Measurements from ENCODE around the gene SBF1. TPM values are rescaled to one million over a fixed set of nuclear protein-coding genes. Genes with fewer than 3 reads are reported as not detected.

The SBF1 gene
- total RNA-seq, 1 experiment from 2014 or later, result 82.1 TPM

DNA sequence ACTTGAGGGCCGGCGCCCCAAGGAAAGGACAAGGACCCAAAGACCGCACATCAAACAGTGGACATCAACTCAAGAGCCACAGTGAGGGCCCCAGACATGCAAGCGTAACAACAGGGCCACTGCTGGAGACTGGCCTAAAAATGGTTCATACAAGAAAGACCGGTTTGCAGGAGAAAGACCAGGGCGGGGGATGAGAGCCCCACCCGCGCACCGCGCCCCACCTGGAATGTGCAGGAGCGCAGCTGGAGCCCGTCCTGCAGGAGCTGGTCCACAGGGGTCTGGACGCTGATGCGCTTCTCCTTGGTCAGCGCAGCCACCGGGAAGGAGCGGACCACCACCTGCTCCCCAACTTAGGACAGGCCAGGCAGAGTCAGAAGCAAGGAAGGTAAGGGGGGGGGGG, 13.9 kb downstream of the SBF1 start:
- intact Hi-C loops (cut with micrococcal nuclease), result no loop called here
- ChIA-PET CTCF (interaction anchor here (0.6 to 1.0 kb wide), 3 partner anchors 8 to 37 kb away, joined by 3 to 4 read pairs (median 3); no protein-coding TSS in a partner anchor), POLR2A (interaction anchor here (0.6 kb wide), 1 partner anchor 16 kb away, joined by 3 read pairs; no protein-coding TSS in a partner anchor)
- Mint-ChIP-seq H3K4me1 (ENCODE audit: insufficient read depth, unreplicated experiment) (no peaks in the 10 kb centered on the region), H3K4me3 (ENCODE audit: unreplicated experiment) (no peak overlapping the region), H3K27ac (ENCODE audit: low read depth, unreplicated experiment) (no peak overlapping the region), H3K36me3 (ENCODE audit: insufficient read depth, unreplicated experiment) (peaks cover 45% of the 10 kb centered on the region), H3K27me3 (ENCODE audit: insufficient read depth, unreplicated experiment) (no peaks in the 10 kb centered on the region), H3K9me3 (ENCODE audit: unreplicated experiment) (no peaks in the 10 kb centered on the region)
- TF ChIP-seq, protein P1, sequence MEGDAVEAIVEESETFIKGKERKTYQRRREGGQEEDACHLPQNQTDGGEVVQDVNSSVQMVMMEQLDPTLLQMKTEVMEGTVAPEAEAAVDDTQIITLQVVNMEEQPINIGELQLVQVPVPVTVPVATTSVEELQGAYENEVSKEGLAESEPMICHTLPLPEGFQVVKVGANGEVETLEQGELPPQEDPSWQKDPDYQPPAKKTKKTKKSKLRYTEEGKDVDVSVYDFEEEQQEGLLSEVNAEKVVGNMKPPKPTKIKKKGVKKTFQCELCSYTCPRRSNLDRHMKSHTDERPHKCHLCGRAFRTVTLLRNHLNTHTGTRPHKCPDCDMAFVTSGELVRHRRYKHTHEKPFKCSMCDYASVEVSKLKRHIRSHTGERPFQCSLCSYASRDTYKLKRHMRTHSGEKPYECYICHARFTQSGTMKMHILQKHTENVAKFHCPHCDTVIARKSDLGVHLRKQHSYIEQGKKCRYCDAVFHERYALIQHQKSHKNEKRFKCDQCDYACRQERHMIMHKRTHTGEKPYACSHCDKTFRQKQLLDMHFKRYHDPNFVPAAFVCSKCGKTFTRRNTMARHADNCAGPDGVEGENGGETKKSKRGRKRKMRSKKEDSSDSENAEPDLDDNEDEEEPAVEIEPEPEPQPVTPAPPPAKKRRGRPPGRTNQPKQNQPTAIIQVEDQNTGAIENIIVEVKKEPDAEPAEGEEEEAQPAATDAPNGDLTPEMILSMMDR (IDR thresholded peaks at IDR 0.05; ENCODE audit: unreplicated experiment), result no peak
- BruUV-seq (replicated peaks), result no TSS peak
- no peak for DNase-seq (ENCODE audit: unreplicated experiment)

DNA sequence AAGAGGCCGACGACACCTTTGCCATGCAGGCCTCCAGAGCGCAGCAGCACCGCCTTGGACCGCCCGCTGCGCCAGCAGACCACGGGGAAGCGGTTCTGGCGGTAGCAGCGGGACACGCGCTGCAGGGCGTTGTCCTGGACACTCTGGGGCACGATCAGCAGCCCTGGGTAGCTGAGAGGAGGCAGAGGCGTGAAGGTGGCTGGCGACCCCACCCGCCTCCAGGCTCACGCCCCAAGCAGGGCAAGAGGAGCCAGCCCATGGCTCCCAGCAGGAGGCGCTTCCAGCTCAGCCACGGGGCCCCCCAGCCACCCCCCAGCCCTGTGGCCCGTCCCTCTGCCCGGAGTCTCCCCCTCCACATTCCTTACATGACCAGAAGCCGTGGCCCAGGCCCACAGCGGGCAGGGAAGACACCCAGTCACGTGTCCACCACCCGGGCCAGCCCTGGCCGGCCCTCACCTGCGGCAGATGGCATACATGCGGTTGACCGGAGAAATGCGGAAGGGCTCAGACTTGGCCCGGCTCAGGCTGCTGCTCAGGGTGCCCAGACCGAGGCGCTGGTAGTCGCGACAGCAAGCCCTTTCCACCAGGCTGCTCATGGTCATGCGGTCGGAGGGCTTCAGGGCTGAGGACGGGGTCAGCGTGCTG, 15.2 kb downstream of the SBF1 start:
- Mint-ChIP-seq H3K4me1 (ENCODE audit: insufficient read depth, unreplicated experiment) (no peaks in the 10 kb centered on the region), H3K27me3 (ENCODE audit: insufficient read depth, unreplicated experiment) (no peaks in the 10 kb centered on the region)
- TF ChIP-seq, protein P1 (IDR thresholded peaks at IDR 0.05; ENCODE audit: unreplicated experiment), result no peak

DNA sequence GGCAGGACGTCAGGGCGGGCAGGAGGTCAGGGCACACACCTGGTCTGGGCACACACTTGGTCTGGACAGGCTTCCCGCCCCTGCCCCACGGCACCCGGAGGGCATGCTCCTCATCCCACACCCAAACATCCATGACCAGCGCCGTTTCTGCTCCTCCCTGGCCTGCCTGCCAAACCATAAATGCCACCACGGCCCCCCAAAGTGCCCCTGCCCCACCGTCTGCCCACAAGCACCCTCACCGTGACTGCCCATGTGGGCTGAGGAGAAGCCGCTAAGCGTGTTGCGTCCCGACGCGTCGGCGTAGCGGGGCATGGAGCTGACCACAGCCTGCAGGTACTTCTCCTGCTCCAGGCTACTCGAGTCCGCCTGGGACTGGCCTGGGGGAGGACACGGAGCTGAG, 15.8 kb downstream of the SBF1 start:
- ChIA-PET CTCF (interaction anchor here (0.6 to 1.2 kb wide), 4 partner anchors 10 to 162 kb away, joined by 3 to 6 read pairs (median 4); no protein-coding TSS in a partner anchor), POLR2A (interaction anchor here (0.8 kb wide), 1 partner anchor 49 kb away, joined by 3 read pairs; the partner anchor contains the start of gene LMF2)
- Mint-ChIP-seq H3K27ac (ENCODE audit: low read depth, unreplicated experiment) (no peak overlapping the region), H3K27me3 (ENCODE audit: insufficient read depth, unreplicated experiment) (no peaks in the 10 kb centered on the region), H3K4me1 (ENCODE audit: insufficient read depth, unreplicated experiment) (no peaks in the 10 kb centered on the region), H3K9me3 (ENCODE audit: unreplicated experiment) (no peaks in the 10 kb centered on the region), H3K4me3 (ENCODE audit: unreplicated experiment) (no peak overlapping the region), H3K36me3 (ENCODE audit: insufficient read depth, unreplicated experiment) (peaks cover 47% of the 10 kb centered on the region)
- TF ChIP-seq, protein P1 (IDR thresholded peaks at IDR 0.05; ENCODE audit: unreplicated experiment), result no peak
- no TSS peak for BruUV-seq (replicated peaks)
- DNase-seq (ENCODE audit: unreplicated experiment), result no peak
- intact Hi-C loops (cut with micrococcal nuclease), result no loop called here

More for the DNA sequence above, 15.2 kb downstream of the SBF1 start:
- no peak overlapping the region for H3K4me3 Mint-ChIP-seq (ENCODE audit: unreplicated experiment)
- no TSS peak for BruUV-seq (replicated peaks)
- CTCF ChIA-PET, result interaction anchor here (1.2 kb wide), 1 partner anchor 161 kb away, joined by 4 read pairs; no protein-coding TSS in a partner anchor
- H3K36me3 Mint-ChIP-seq (ENCODE audit: insufficient read depth, unreplicated experiment), result peaks cover 49% of the 10 kb centered on the region
- intact Hi-C loops (cut with micrococcal nuclease), result no loop called here
- no peak for DNase-seq (ENCODE audit: unreplicated experiment)
- no peak overlapping the region for H3K27ac Mint-ChIP-seq (ENCODE audit: low read depth, unreplicated experiment)
- H3K9me3 Mint-ChIP-seq (ENCODE audit: unreplicated experiment), result no peaks in the 10 kb centered on the region
- POLR2A ChIA-PET, result interaction anchor here (0.8 kb wide), 1 partner anchor 48 kb away, joined by 3 read pairs; the partner anchor contains the start of gene LMF2

DNA sequence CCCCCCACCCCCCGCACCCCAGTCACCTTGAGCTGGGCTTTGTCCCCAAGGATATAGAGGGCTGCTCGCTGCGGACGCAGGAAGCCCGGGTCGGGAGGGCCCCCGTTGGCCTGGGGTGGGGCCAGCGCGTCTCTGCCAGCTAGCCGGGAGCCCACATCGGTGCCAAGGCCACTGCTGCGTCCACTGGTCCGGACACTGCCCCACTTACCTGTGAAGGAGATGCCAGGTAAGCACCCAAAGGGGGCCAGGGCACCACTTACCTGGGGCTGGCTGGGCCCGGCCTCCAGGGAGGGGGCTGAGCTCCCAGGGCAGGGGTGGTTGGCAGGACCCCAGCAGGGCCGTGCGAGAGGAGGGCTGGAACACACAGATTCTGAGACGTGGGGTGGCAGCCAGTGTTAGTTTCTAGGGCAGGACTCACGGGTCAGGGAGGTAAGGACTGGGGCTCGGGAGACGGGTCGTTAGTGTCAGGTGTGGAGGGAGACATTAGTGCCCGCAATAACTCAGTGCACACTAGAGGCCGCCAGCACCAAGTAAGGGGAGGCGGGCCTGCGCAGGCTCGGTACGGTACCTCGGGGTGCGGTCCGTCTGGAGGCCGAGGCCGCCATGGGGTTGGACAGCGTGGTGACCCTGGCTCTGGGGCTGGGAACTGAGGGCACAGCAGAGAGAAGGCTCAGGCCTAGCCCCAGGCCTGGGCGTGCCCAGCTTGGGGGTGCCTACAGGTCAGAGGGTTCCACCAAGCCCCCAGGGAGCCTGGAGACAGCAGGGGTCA, 18.2 kb downstream of the SBF1 start:
- Mint-ChIP-seq H3K4me1 (ENCODE audit: insufficient read depth, unreplicated experiment) (no peaks in the 10 kb centered on the region), H3K27me3 (ENCODE audit: insufficient read depth, unreplicated experiment) (no peaks in the 10 kb centered on the region), H3K27ac (ENCODE audit: low read depth, unreplicated experiment) (no peak overlapping the region), H3K9me3 (ENCODE audit: unreplicated experiment) (no peaks in the 10 kb centered on the region), H3K4me3 (ENCODE audit: unreplicated experiment) (no peak overlapping the region), H3K36me3 (ENCODE audit: insufficient read depth, unreplicated experiment) (peaks cover 46% of the 10 kb centered on the region)
- TF ChIP-seq, protein P1 (IDR thresholded peaks at IDR 0.05; ENCODE audit: unreplicated experiment), result peak; percentile 11
- CTCF ChIA-PET, result interaction anchor here (0.6 to 1.7 kb wide), 8 partner anchors 15 to 541 kb away, joined by 3 to 6 read pairs (median 3); partner anchors contain the start of gene MIOX
- BruUV-seq (replicated peaks), result no TSS peak
- POLR2A ChIA-PET, result interaction anchor here (1.5 to 1.7 kb wide), 2 partner anchors 13 to 165 kb away, joined by 3 to 6 read pairs; no protein-coding TSS in a partner anchor
- intact Hi-C loops (cut with micrococcal nuclease), result no loop called here
- DNase-seq (ENCODE audit: unreplicated experiment), result no peak
